Stimulated activated naive B cell treated with anti-CD40 and anti-IgM and Interleukin-4, amounts not matched to agents 10 μg/mL and 1 μg/mL and 100 μg/mL, for 72 hours (primary cell): Measurements from ENCODE around the gene CES5A.
"Not testable (repeated sequence)": the region's sequence is repeated elsewhere in the genome, so short reads cannot be mapped to it uniquely, and the experiment has no call there.

Source experiments
- ATAC-seq, 2 donors: fragments of 150-1000 bp; cut with Tn5 transposase; replicated peaks; 2 replicates each; pipeline ENCODE4 v1.10.0; 2021; ENCODE audit warnings: moderate library complexity in 1 of 2
- DNase-seq: peaks from one replicate; pipeline ENCODE4 v3.0.0; 2021
- H3K27ac Mint-ChIP-seq: one replicate; pipeline ENCODE4 v1.8.0; 2022; ENCODE audit warnings: mild to moderate bottlenecking, mixed read lengths
- H3K27me3 Mint-ChIP-seq, 2 donors: one replicate each; pipeline ENCODE4 v1.8.0; 2022; ENCODE audit warnings: mixed read lengths in 2 of 2
- H3K36me3 Mint-ChIP-seq, 2 donors: one replicate each; pipeline ENCODE4 v1.8.0; 2022; ENCODE audit warnings: mixed read lengths in 2 of 2, mild to moderate bottlenecking in 1 of 2
- H3K4me1 Mint-ChIP-seq, 2 donors: one replicate each; pipeline ENCODE4 v1.8.0; 2022; ENCODE audit warnings: mixed read lengths in 2 of 2, mild to moderate bottlenecking in 1 of 2
- H3K4me3 Mint-ChIP-seq, 2 donors: one replicate each; pipeline ENCODE4 v1.8.0; 2022; ENCODE audit warnings: mild to moderate bottlenecking in 2 of 2, mixed read lengths in 2 of 2, moderate library complexity in 1 of 2
- H3K9me3 Mint-ChIP-seq, 2 donors: one replicate each; pipeline ENCODE4 v1.8.0; 2022; ENCODE audit warnings: mixed read lengths in 2 of 2, mild to moderate bottlenecking in 1 of 2

Gene CES5A

DNA sequence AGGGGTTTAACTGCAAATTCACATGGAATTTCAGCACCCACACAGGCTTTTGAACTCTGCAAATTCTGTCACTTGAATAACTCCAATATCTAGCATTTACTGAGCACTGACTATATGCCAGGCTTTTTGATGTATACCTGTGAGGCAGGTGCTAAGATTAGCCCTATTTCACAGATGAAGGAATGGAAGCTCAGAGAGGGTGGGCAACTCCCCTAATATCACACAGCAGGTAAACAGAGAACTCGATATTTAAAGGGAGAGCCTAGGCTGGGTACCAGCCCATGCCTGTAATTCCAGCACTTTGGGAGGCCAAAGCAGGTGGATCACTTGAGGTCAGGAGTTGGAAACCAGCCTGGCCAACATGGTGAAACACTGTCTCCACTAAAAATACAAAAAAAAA is 17.5 kb downstream of the CES5A start:
- not testable (repeated sequence) for H3K4me1 Mint-ChIP-seq, H3K27ac Mint-ChIP-seq, ATAC-seq, H3K9me3 Mint-ChIP-seq, H3K36me3 Mint-ChIP-seq, DNase-seq, H3K4me3 Mint-ChIP-seq
- peaks cover 21 to 30% of the 10 kb centered on the region in 2 donors for H3K27me3 Mint-ChIP-seq

DNA sequence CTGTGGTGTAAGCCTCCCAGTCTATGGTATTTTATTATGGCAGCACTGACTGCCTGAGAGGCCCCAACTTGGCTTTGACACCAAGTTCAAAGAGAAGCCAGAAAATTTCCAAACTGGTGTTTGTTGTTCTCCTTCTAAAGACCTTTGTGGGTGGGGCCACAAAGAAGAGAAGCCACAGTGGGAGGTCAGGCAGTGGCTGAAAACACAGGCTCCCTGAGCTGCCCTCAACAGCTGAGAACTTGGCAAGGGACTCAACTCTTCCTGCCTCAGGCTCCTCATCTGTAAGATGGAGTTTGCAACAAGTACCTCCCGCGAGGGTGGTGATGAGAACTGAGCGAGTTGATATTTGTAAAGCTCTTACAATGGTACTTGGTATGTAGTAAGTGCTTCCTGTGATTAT is 18.2 kb downstream of the CES5A start:
- no peaks in the 10 kb centered on the region for H3K36me3 Mint-ChIP-seq
- H3K27ac Mint-ChIP-seq: no peak overlapping the region
- peaks cover 21 to 35% of the 10 kb centered on the region in 2 donors for H3K27me3 Mint-ChIP-seq
- H3K4me3 Mint-ChIP-seq: no peak overlapping the region
- DNase-seq: no peak
- H3K4me1 Mint-ChIP-seq: no peaks in the 10 kb centered on the region
- no peak for ATAC-seq
- peaks cover 3% of the 10 kb centered on the region in 2 donors for H3K9me3 Mint-ChIP-seq

DNA sequence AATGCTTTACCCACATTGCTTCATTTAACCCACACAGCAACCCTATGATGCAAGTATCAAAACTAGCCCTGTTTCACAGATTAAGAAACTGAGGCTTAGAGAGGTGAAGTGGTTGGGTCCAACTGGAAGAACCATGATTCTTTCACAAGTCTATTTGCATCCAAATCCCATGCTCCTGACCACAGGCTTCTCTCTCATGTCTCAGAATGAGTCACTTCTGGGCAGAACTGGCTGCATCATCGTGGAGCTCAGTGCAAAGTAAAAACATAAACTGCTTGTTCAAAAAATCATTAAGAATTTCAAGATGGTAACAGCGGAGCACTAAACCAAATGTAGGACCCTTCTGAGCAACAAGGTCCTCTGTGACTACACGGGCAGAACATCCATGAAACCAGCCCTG is 22.1 kb downstream of the CES5A start:
- Mint-ChIP-seq H3K4me3 (no peak overlapping the region), H3K36me3 (no peaks in the 10 kb centered on the region), H3K27me3 (peaks cover 10 to 35% of the 10 kb centered on the region in 2 donors), H3K27ac (no peak overlapping the region), H3K4me1 (no peaks in the 10 kb centered on the region), H3K9me3 (peaks cover 0 to 2% of the 10 kb centered on the region in 2 donors)
- ATAC-seq (no peak), DNase-seq (no peak)

DNA sequence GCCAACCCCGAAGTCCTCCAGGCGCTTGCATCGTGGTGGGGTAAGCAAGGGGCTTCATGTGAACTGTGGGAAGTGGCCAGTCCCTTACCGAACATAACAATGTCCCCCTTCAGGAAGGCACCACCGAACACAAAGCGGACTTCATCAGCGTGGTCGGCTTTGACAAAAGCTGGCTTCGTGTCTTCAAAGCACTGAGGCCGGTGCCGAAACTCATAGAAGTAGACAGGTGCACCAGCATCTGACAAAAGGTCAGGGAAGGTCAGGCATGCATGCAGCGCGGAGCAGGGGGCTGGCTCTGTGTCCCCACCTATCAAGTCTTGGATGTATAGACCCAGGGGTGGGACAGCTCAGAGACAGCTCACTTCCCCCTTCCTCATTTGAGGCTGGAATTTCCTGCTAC is 25.6 kb downstream of the CES5A start:
- H3K9me3 Mint-ChIP-seq: no peaks in the 10 kb centered on the region
- no peaks in the 10 kb centered on the region for H3K36me3 Mint-ChIP-seq
- no peaks in the 10 kb centered on the region for H3K4me1 Mint-ChIP-seq
- no peak overlapping the region for H3K4me3 Mint-ChIP-seq
- no peak for ATAC-seq
- no peak overlapping the region for H3K27ac Mint-ChIP-seq
- DNase-seq: no peak
- peaks cover 0 to 20% of the 10 kb centered on the region in 2 donors for H3K27me3 Mint-ChIP-seq

DNA sequence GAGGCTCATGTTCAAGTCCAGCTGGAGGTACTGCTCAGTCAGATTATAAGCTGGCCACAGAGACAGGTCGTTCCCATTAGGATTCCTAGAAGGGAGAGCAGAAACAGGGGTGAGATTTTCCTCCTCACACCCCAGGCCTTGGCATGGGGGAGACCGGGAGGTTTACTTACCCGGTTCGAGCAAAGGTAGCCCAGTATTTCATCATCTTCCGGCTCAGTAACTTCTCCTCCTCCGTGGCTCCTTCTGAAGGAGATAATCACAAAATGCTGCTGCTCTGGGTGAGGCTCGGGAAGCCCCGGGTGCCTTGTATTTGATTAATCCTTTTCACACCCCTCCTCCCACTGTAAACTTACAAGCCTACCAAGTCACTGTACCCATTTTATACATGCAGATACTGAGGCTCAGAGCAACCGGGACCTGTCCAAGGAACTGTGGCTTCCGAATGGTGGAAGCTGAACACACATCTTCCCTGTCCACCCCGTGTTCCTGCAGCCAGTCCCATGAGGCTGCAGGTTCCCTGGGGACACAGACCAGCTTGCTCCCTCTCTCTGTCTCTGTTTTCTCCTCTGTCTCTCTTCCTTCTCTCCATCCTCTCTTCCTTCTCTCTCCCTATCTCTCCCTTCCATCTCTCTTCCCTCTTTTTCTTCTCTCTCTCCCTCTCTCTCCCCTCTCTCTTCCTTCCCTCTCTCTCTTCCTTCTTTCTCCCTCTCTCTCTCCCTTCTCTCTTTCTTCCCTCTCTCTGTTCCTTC is 28.4 kb downstream of the CES5A start:
- ATAC-seq: no peak
- no peaks in the 10 kb centered on the region for H3K36me3 Mint-ChIP-seq
- H3K9me3 Mint-ChIP-seq: no peaks in the 10 kb centered on the region
- peaks cover 6 to 8% of the 10 kb centered on the region in 2 donors for H3K27me3 Mint-ChIP-seq
- H3K4me3 Mint-ChIP-seq: no peak overlapping the region
- no peak overlapping the region for H3K27ac Mint-ChIP-seq
- H3K4me1 Mint-ChIP-seq: no peaks in the 10 kb centered on the region
- no peak for DNase-seq

DNA sequence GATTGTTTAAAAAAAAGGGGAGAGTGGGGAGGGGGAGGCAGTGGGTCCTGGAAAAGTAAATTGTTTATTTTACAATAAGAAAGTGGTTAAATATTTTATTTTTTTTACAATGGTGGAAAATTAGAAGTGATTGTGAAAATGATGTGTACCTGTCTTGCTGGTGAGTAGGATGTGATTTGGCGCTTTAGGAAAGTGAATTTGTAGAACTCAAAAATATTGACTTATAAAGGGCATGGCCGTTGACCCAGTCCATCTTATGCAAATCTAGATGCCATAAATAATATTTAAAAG is 32.1 kb downstream of the CES5A start:
- Mint-ChIP-seq H3K9me3 (no peaks in the 10 kb centered on the region), H3K36me3 (no peaks in the 10 kb centered on the region), H3K27me3 (peaks cover 6 to 8% of the 10 kb centered on the region in 2 donors), H3K27ac (no peak overlapping the region), H3K4me3 (no peak overlapping the region), H3K4me1 (no peaks in the 10 kb centered on the region)
- DNase-seq (no peak), ATAC-seq (no peak)

DNA sequence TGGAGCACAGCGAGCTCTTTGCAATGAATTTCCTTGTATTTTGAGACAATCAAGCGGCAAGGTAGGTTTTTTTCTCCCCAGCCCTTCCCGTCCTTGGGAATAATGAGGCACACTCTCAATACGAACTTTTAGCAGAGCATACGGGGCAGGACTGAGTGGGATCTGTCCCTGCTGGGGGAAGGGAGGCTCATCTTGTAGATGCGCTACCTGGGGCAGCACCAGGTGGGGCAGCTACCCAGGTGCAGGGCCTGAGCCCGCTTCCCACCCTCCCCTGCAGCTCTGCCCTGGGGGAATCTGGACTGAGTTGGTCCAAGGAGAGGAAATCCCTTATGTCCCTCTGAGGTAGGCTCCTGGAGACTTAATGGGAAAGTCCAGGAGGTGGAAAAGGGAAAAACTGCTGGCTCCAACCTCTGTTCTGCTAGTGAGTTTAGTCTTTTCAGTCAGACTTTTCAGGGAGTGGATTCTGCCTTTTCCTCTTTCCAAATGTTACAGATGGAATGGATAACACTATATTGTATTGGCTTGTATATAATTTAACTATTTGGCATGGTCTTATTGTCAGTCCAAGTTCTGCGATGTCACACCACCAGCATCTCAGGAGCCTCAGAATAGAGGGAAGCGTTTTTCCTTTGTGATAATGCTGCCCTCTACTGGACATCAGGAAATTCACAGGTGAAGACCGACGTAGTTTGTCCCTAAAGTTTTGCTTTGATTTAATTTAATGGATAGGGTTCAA is 32.6 kb downstream of the CES5A start:
- Mint-ChIP-seq H3K27me3 (peaks cover 6 to 8% of the 10 kb centered on the region in 2 donors), H3K27ac (no peak overlapping the region), H3K9me3 (no peaks in the 10 kb centered on the region), H3K4me1 (no peaks in the 10 kb centered on the region), H3K36me3 (no peaks in the 10 kb centered on the region), H3K4me3 (no peak overlapping the region)
- DNase-seq (no peak), ATAC-seq (peak in 1 of 2 donors; percentile 62)

DNA sequence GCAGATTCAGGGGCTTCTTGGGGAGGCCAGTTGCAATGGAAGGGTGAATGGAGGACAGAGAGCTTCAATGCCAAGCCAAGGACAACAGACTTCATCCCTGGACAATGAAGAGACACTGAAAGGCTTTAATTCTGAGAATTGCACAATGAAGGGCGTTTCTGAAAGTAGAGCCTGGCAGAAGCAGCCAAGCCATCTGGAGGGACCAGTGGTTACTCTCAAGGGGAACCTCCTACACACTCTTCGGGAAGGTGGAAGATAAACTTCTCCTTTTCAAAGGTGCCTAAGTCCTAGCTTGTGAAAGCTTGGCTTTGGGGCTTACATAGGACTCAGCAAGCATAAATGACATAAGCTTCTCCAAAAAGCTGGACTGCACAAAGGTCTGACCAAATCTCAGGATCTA is 36.1 kb downstream of the CES5A start:
- no peak overlapping the region for H3K4me3 Mint-ChIP-seq

DNA sequence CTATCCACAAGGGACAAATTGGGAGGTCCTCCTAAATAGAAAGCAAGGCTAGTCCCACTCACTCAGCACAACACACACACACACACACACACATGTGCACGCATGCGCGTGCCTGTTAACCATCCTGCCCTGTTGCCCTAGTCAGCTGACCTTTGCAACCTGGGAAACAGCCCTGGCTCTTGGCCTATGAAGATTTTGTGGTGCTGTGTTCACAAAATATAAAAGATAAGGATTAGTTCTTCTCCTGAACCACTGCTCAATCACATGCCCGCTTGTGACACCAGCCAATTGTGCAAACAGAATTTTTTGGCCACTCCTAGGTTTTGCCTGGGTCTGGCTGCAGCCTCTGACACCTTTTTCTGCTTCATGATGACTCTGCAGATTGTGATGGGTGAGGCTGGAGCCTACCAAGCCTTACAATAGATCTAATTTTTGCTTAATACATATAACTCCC is 39.0 kb downstream of the CES5A start:
- H3K27ac Mint-ChIP-seq: no peak overlapping the region
- H3K36me3 Mint-ChIP-seq: no peaks in the 10 kb centered on the region
- no peak overlapping the region for H3K4me3 Mint-ChIP-seq
- DNase-seq (no peak), ATAC-seq (no peak)
- no peaks in the 10 kb centered on the region for H3K9me3 Mint-ChIP-seq
- peaks cover under 1 to 2% of the 10 kb centered on the region in 2 donors for H3K27me3 Mint-ChIP-seq
- peaks cover 0 to 6% of the 10 kb centered on the region in 2 donors for H3K4me1 Mint-ChIP-seq

More for the DNA sequence above, 36.1 kb downstream of the CES5A start:
- DNase-seq (no peak), ATAC-seq (peak in 1 of 2 donors; percentile 46)
- Mint-ChIP-seq H3K27ac (no peak overlapping the region), H3K4me1 (peaks cover 0 to 2% of the 10 kb centered on the region in 2 donors), H3K9me3 (no peaks in the 10 kb centered on the region), H3K27me3 (peaks cover 6 to 8% of the 10 kb centered on the region in 2 donors), H3K36me3 (no peaks in the 10 kb centered on the region)

DNA sequence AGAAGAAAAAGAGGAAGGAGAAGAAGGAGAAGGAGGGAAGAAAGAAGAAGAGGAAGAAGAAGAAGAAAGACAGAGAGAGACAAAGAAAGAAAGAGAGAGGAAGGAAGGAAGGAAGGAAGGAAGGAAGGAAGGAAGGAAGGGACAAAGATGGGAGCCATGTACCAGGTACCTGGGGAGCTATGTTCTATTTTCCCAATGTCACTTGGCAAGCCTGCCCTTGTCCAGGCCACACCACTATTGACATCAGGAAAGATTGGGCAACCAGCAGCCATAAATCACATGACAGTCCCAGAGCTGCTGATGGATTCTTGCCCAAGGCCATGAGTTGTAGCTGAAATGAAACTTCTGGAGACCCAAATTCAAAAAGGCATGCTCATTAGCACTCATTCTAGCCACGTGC is 39.6 kb downstream of the CES5A start:
- H3K27ac Mint-ChIP-seq: no peak overlapping the region
- no peak for ATAC-seq
- no peaks in the 10 kb centered on the region for H3K9me3 Mint-ChIP-seq
- no peaks in the 10 kb centered on the region for H3K36me3 Mint-ChIP-seq
- DNase-seq: no peak
- H3K4me1 Mint-ChIP-seq: peaks cover 0 to 6% of the 10 kb centered on the region in 2 donors
- peaks cover 0 to 5% of the 10 kb centered on the region in 2 donors for H3K27me3 Mint-ChIP-seq
- H3K4me3 Mint-ChIP-seq: no peak overlapping the region

DNA sequence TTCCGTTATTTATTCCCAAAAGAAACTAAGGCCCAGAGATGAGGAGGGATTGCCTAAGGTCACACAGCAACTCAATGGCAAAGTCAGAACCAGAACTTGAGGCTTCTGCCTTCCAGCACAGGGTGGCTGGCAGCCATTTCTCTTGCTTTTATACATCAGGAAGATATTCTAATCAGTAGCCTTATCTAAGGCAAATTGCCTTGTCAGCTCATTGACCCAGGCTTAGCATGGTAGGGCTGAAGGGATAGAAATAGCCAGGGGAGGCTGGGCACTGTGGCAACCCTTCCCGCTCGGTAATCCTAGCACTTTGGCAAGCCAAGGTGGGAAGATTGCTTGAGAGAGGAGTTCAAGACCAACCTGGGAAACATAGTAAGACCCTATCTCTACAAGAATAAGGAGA is 40.0 kb downstream of the CES5A start:
- H3K4me1 Mint-ChIP-seq, DNase-seq, H3K9me3 Mint-ChIP-seq: not testable (repeated sequence)

DNA sequence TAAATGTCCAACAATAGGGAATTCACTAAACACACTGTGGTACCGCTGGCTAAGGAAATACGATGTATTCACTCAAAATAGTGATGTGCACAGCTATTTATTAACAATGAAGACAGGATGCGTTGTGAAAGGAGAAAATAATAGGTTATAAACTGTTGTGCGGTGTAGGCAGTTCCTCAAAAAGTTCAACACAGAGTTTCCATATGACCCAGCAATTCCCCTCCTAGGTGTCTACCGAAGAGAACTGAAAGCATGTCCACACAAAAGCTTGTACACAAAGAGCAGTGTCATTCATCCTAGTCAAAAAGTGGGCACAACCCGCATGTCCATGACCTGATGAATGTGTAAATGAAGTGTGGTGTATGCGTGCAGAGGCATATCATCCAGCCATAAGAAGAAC is 41.1 kb downstream of the CES5A start:
- Mint-ChIP-seq H3K4me1 (peaks cover 0 to 6% of the 10 kb centered on the region in 2 donors), H3K4me3 (no peak overlapping the region), H3K27ac (no peak overlapping the region), H3K9me3 (no peaks in the 10 kb centered on the region), H3K27me3 (peaks cover 0 to 5% of the 10 kb centered on the region in 2 donors), H3K36me3 (no peaks in the 10 kb centered on the region)
- DNase-seq: no peak
- peak; percentile 79 to 80 for ATAC-seq

More for the DNA sequence above, 40.0 kb downstream of the CES5A start:
- H3K4me3 Mint-ChIP-seq, H3K36me3 Mint-ChIP-seq, H3K27me3 Mint-ChIP-seq, ATAC-seq, H3K27ac Mint-ChIP-seq: not testable (repeated sequence)

DNA sequence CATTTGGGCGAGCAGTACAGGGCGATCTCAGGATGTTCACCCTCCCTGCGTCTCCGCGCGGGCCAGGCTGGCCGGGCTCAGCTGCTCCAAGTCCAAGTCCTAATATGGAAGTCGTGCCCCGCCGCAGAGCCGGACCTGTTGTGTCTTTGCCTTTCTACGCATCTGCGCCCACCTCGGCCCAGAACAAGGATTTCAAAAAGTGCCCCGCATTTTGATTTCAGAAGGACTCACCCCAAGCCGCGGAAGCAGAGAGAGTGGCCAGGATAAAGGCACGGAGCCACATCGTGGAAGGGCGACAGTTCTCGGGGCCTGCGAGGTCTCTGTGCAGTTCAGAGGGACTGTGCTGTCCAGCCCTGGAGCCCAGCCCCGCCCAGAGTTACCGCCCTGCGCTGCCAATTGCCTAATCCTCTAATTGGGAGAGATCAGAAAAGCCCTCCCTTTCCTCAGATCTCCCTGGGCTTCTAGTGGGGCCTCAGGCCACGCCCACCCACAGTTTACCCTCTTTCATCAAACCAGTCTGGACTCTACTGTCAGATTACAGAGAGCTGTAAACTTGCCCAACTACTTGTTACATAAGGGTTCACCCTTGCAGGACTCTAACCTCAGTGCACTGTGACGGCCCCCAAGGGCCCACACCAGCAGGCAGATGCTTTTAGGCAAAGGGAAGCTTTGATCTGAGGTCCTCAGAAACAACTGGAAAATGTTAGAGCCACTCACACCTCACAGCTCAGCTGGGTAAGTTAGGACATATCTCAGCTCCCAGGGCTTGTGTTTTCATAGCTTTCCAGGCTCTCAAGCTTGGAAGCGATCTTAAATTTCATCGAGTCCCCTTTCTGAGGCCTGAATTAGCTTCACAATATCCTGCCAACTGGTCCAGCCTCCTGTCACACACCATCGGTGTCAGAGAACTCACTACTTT is 42.1 kb downstream of the CES5A start, which contains the start of gene CES1:
TSS of gene CES1 (minus strand) at position 324 of the 919 bp plus-strand sequence. CDS start at position 283, 41 bp downstream.
- DNase-seq (no peak), ATAC-seq (no peak)
- Mint-ChIP-seq H3K4me3 (no peak within 1 kb of the TSS), H3K27me3 (peaks cover 5 to 7% of the 10 kb centered on the region in 2 donors), H3K9me3 (no peaks in the 10 kb centered on the region), H3K27ac (no peak within 1 kb of the TSS), H3K4me1 (peaks cover 0 to 6% of the 10 kb centered on the region in 2 donors), H3K36me3 (no peaks in the 10 kb centered on the region)

DNA sequence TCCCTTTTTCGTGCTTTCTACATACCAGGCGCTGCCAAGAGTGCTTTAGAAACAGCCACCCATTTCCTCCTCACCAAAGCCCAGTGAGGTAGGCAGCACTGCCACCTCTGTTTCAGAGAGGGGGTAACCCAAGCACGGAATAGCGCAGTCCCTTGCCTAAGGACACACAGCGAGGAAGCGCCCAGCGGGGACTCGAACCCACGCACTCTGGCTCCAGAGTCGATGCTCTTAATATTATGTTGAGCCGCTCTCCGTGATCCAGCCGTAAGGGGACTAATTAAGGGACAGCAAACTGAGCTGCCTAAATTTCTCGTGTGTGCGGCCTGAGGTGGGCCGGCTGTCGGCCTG is 42.8 kb downstream of the CES5A start:
- H3K4me3 Mint-ChIP-seq: no peak overlapping the region
- H3K27ac Mint-ChIP-seq: no peak overlapping the region
- no peaks in the 10 kb centered on the region for H3K36me3 Mint-ChIP-seq
- peaks cover 5 to 7% of the 10 kb centered on the region in 2 donors for H3K27me3 Mint-ChIP-seq
- H3K4me1 Mint-ChIP-seq: peaks cover 0 to 6% of the 10 kb centered on the region in 2 donors
- DNase-seq (no peak), ATAC-seq (no peak)
- H3K9me3 Mint-ChIP-seq: no peaks in the 10 kb centered on the region
